ENCODE measurements around the gene BAIAP2. TPM values are rescaled to one million over a fixed set of nuclear protein-coding genes. Genes with fewer than 3 reads are reported as not detected.

BAIAP2 gene
- total and polyA plus RNA-seq, 2 donors, result 8.4 to 23.1 TPM

DNA sequence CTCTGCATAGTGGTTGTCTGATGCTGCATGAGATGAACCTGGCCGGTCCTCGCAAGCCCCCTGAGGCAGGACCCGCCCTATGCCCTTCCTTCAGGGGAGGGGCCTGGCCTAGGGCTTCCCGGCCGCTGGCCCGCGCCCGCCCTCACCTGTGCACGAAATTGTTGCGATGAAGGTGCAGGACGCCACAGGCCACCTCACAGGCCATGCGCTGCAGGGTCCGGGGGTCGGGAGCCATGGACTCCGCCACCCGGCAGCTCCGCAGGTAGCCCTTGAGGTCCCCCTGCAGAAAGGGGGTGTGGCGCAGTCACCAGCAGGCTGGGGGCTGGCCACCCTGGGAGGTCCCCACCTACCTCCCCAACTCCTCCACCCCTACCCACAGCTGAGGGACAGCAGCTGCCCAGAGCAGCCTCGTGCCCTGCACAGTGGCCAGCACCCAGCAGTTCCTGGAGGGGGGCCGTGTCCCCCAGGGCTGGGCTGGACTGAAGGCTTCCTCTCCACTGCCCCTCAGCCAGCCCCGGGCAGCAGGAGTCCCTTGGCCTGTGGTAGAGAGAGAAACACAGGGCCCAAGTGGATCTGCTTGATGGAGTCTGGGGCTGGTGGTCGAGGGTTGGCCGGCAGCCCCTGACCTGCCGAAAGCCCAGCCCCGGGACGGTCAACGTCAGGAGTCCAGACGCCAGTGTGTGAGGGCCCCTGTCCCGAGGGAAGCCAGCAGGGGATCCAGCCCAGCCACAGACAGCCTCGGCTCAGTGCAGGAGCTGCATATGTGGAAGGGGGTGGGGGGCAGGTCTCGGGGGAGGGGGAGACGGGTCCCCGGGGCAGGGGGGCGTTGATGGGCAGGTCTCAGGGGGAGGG lies 91.6 kb downstream of the BAIAP2 start:
- no peaks in the 10 kb centered on the region for H3K36me3 ChIP-seq (ENCODE audit: control insufficient read depth in 2 of 2, insufficient read depth in 2 of 2, low read length in 1 of 2)
- no peaks in the 10 kb centered on the region for H3K9me3 ChIP-seq (ENCODE audit: control insufficient read depth in 2 of 2, insufficient read depth in 1 of 2, low read length in 1 of 2)
- DNase-seq (ENCODE audit: low read depth in 6 of 9, low spot score in 9 of 9), result no peak
- no peak overlapping the region for H3K4me3 ChIP-seq (ENCODE audit: low read length in 2 of 2)
- 92% methylated on average over 34 of the region's 34 CpGs for WGBS
- no peaks in the 10 kb centered on the region for H3K4me1 ChIP-seq (ENCODE audit: control insufficient read depth in 2 of 2, insufficient read depth in 2 of 2, low read length in 2 of 2)
- H3K27me3 ChIP-seq (ENCODE audit: control insufficient read depth in 2 of 2, insufficient read depth in 1 of 2, low read length in 1 of 2), result peaks cover 0 to 12% of the 10 kb centered on the region in 2 donors
- no peak overlapping the region for H3K27ac ChIP-seq (ENCODE audit: low read depth in 1 of 2, low read length in 1 of 2)

DNA sequence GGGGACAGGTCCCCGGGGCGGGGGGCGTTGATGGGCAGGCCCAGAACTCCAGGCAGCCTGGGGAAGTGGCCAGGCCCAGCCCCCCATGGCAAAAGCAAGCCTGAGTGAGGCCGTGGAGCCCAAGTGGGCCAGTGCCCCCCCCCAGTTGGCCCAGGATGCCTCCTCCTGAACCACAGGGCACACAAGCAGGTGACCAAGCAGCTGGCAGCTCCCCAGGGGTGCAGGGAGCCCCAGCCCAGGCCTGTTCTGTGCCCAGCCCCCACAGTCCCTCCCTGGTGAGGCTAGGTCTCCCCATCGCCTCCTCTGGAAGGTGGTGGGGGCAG lies 92.1 kb downstream of the BAIAP2 start:
- Histone ChIP-seq H3K4me1 (ENCODE audit: control insufficient read depth in 2 of 2, insufficient read depth in 2 of 2, low read length in 2 of 2) (no peaks in the 10 kb centered on the region), H3K27me3 (ENCODE audit: control insufficient read depth in 2 of 2, insufficient read depth in 1 of 2, low read length in 1 of 2) (peaks cover 0 to 8% of the 10 kb centered on the region in 2 donors), H3K36me3 (ENCODE audit: control insufficient read depth in 2 of 2, insufficient read depth in 2 of 2, low read length in 1 of 2) (no peaks in the 10 kb centered on the region), H3K9me3 (ENCODE audit: control insufficient read depth in 2 of 2, insufficient read depth in 1 of 2, low read length in 1 of 2) (no peaks in the 10 kb centered on the region), H3K4me3 (ENCODE audit: low read length in 2 of 2) (no peak overlapping the region), H3K27ac (ENCODE audit: low read depth in 1 of 2, low read length in 1 of 2) (no peak overlapping the region)
- 89% methylated on average over 5 of the region's 5 CpGs for WGBS
- no peak for DNase-seq (ENCODE audit: low read depth in 6 of 9, low spot score in 9 of 9)

DNA sequence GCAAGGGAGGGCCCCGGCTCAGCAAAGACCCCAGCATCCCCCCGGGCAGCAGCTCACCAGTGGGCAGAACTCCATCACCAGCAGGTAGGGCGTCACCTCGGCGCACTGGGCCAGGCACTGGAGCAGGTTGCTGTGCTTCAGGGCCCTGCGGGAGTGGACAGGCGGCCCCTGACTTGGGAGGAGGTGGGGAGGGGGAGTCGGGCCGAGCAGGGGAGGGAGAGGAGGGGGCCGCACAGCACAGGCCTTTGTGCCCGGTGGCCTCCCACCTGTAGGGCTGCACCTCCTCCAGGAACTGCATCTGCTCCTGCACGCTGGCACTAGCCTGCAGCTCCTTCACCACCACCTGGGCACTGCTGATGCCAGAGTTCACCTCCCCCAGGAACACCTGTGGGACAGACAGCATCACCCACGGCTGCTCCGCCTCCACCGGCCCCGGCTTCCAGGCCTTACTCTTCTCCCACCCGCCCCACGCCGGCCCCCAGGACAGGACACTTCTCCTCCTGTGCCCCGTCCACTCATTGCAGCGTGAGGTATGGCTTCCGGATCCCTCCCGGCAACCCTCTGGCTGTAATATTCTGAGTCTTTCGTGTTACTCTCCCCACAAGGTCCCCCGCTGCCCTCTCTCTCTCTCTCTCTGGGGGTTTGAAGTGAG lies 92.7 kb downstream of the BAIAP2 start:
- H3K27me3 ChIP-seq (ENCODE audit: control insufficient read depth in 2 of 2, insufficient read depth in 1 of 2, low read length in 1 of 2), result peaks cover 0 to 8% of the 10 kb centered on the region in 2 donors
- no peaks in the 10 kb centered on the region for H3K36me3 ChIP-seq (ENCODE audit: control insufficient read depth in 2 of 2, insufficient read depth in 2 of 2, low read length in 1 of 2)
- no peak overlapping the region for H3K27ac ChIP-seq (ENCODE audit: low read depth in 1 of 2, low read length in 1 of 2)
- H3K4me1 ChIP-seq (ENCODE audit: control insufficient read depth in 2 of 2, insufficient read depth in 2 of 2, low read length in 2 of 2), result no peaks in the 10 kb centered on the region
- DNase-seq (ENCODE audit: low read depth in 6 of 9, low spot score in 9 of 9), result no peak
- 90% methylated on average over 25 of the region's 25 CpGs for WGBS
- no peaks in the 10 kb centered on the region for H3K9me3 ChIP-seq (ENCODE audit: control insufficient read depth in 2 of 2, insufficient read depth in 1 of 2, low read length in 1 of 2)
- no peak overlapping the region for H3K4me3 ChIP-seq (ENCODE audit: low read length in 2 of 2)

DNA sequence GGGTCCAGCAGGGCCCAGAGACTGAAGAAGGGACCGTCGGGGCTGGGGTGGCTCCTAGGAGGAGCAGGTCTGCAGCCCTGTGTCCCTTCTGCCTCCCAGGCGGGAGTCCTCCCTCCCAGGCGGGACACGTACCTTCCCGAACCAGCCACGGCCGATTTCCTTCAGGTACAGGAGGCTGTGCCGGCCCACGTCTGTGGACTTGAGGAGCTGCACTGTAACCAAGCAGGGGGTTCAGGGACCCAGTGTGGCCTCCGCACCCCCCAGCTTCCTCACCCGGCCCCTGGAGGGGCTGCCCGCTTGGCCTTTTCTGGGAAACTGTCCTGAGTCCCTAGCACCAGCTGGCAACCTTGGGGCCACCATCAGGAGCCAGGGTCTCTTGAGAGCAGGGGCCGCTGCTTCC lies 93.4 kb downstream of the BAIAP2 start:
- H3K4me1 ChIP-seq (ENCODE audit: control insufficient read depth in 2 of 2, insufficient read depth in 2 of 2, low read length in 2 of 2), result no peaks in the 10 kb centered on the region
- DNase-seq (ENCODE audit: low read depth in 6 of 9, low spot score in 9 of 9), result no peak
- no peak overlapping the region for H3K27ac ChIP-seq (ENCODE audit: low read depth in 1 of 2, low read length in 1 of 2)
- H3K36me3 ChIP-seq (ENCODE audit: control insufficient read depth in 2 of 2, insufficient read depth in 2 of 2, low read length in 1 of 2), result no peaks in the 10 kb centered on the region
- no peaks in the 10 kb centered on the region for H3K9me3 ChIP-seq (ENCODE audit: control insufficient read depth in 2 of 2, insufficient read depth in 1 of 2, low read length in 1 of 2)
- peaks cover 0 to 1% of the 10 kb centered on the region in 2 donors for H3K27me3 ChIP-seq (ENCODE audit: control insufficient read depth in 2 of 2, insufficient read depth in 1 of 2, low read length in 1 of 2)
- no peak overlapping the region for H3K4me3 ChIP-seq (ENCODE audit: low read length in 2 of 2)
- WGBS, result 95% methylated on average over 14 of the region's 14 CpGs

DNA sequence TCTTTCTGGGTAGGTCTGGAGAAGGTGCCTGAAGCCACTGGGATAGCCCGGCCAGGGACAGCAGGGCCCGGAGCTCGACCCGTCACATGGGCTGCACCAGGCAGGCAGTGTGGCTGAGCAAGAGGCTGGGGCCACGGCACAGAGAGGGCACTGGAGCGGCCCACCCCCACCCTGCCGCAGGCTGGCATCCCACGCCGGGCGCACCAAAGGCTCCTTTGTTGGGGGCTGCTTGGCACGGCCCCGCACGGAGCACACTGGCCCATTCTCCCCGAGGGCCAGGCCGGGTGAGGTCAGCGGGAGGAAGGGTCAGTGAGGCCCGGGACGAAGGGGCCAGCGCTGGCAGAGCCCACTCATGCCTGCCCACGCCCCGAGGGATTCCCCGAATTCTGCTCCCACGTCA lies 93.8 kb downstream of the BAIAP2 start:
- Histone ChIP-seq H3K9me3 (ENCODE audit: control insufficient read depth in 2 of 2, insufficient read depth in 1 of 2, low read length in 1 of 2) (no peaks in the 10 kb centered on the region), H3K27me3 (ENCODE audit: control insufficient read depth in 2 of 2, insufficient read depth in 1 of 2, low read length in 1 of 2) (no peaks in the 10 kb centered on the region), H3K27ac (ENCODE audit: low read depth in 1 of 2, low read length in 1 of 2) (no peak overlapping the region), H3K36me3 (ENCODE audit: control insufficient read depth in 2 of 2, insufficient read depth in 2 of 2, low read length in 1 of 2) (no peaks in the 10 kb centered on the region), H3K4me1 (ENCODE audit: control insufficient read depth in 2 of 2, insufficient read depth in 2 of 2, low read length in 2 of 2) (no peaks in the 10 kb centered on the region), H3K4me3 (ENCODE audit: low read length in 2 of 2) (no peak overlapping the region)
- WGBS, result 97% methylated on average over 23 of the region's 23 CpGs
- no peak for DNase-seq (ENCODE audit: low read depth in 6 of 9, low spot score in 9 of 9)

DNA sequence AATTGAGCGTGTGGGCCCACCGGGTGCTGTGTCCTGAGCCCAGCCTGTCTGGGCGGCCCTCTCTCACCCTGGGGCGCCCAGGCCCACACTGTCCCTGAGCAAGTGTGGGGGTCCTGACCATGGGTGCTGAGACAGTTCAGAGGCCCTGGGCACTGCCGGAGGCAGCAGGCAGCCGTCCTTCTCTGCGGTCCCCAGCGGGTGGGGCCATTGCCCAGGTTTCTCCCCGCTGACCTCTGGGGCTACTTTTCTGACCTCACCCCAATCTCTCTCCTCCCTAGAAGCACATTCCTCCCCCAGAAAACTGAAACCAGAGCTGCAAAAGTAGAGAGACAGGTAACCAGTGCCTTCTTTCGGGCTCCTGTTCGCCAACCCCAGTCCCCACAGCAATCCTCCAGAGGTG lies 94.3 kb downstream of the BAIAP2 start:
- Histone ChIP-seq H3K4me3 (ENCODE audit: low read length in 2 of 2) (no peak overlapping the region), H3K27ac (ENCODE audit: low read depth in 1 of 2, low read length in 1 of 2) (no peak overlapping the region), H3K4me1 (ENCODE audit: control insufficient read depth in 2 of 2, insufficient read depth in 2 of 2, low read length in 2 of 2) (no peaks in the 10 kb centered on the region), H3K27me3 (ENCODE audit: control insufficient read depth in 2 of 2, insufficient read depth in 1 of 2, low read length in 1 of 2) (no peaks in the 10 kb centered on the region), H3K36me3 (ENCODE audit: control insufficient read depth in 2 of 2, insufficient read depth in 2 of 2, low read length in 1 of 2) (no peaks in the 10 kb centered on the region), H3K9me3 (ENCODE audit: control insufficient read depth in 2 of 2, insufficient read depth in 1 of 2, low read length in 1 of 2) (no peaks in the 10 kb centered on the region)
- DNase-seq (ENCODE audit: low read depth in 6 of 9, low spot score in 9 of 9), result no peak
- 96% methylated on average over 11 of the region's 11 CpGs for WGBS

DNA sequence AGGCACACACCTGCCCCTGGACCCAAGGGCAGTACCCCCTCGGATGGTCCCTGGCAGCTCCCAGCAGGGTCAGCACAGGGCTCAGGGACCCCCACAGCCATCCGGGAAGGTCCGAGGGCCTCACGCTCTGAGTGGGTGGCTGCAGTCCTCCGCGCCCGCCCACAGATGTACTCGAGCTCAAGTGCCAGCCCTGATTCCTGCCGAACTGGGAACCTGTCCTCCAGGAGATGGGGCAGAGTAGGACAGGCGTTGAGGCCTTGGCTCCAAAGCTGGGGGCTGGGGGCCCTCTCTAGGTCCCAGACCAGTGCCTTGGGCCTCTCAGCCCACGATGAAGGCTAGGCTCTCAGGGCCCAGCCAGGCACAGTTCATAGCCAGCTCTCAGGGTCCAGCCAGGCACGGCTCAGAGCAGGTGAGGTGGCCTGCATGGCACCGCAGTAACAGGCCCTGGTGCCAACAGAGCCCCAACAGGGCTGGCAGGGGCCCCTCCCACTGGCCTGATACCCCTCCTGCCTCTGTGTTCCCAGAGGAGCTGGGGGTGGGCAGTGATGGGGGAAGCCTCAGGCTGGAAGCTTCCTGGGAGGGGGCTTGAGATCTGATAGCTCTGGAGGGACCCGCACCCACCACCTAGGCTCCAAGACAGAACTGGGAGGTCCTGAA lies 94.9 kb downstream of the BAIAP2 start:
- no peak overlapping the region for H3K4me3 ChIP-seq (ENCODE audit: low read length in 2 of 2)

DNA sequence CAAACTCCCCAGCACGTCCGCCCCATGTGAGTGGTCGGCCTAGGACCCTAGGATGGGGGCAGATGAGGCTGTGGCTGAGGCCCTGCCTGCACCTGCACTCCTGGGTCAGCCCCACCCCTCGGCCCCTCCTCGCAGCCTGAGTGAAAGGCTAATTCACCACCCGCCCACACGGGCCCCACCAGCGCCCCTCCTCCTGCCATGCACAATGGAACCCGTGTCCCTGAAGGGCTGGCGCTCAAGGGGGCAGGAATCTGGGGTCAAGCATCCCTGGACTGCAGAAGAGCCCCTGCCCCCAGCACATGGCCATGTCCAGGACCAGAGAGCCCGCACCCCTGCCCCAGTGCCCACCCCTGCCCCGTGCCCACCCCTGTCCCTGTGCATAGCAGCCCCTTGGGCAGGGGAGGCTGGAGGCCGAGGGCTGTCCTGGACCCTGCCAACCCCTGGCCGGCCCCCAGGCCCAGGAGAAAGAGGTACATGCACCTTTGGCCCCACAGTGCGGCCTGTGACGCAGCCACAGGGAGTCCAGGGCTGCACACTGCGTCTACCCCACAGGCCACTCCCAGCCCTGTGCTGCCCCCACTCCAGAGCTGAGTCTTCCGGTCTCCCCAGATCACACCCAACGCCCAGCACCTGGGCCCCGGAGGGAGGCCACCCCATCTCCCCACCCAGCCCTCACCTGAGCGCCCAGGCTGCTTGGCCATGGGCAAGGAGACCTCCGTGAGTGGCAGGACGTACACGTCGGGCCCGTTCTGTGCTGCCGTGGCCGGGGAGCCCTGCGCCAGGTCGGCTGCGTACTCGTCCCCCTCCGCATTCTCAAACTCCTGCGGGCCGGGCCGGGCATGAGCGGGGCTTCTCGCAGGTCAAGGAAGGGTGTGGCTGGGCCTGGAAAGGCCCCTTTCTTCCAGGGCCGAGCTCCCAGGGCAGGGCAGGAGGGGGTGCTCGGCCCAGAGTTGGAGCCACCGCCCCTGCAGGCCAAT lies 95.7 kb downstream of the BAIAP2 start:
- 97% methylated on average over 41 of the region's 41 CpGs for WGBS
- Histone ChIP-seq H3K4me3 (ENCODE audit: low read length in 2 of 2) (no peak overlapping the region), H3K27ac (ENCODE audit: low read depth in 1 of 2, low read length in 1 of 2) (no peak overlapping the region), H3K36me3 (ENCODE audit: control insufficient read depth in 2 of 2, insufficient read depth in 2 of 2, low read length in 1 of 2) (no peaks in the 10 kb centered on the region), H3K4me1 (ENCODE audit: control insufficient read depth in 2 of 2, insufficient read depth in 2 of 2, low read length in 2 of 2) (no peaks in the 10 kb centered on the region), H3K27me3 (ENCODE audit: control insufficient read depth in 2 of 2, insufficient read depth in 1 of 2, low read length in 1 of 2) (no peaks in the 10 kb centered on the region), H3K9me3 (ENCODE audit: control insufficient read depth in 2 of 2, insufficient read depth in 1 of 2, low read length in 1 of 2) (no peaks in the 10 kb centered on the region)
- DNase-seq (ENCODE audit: low read depth in 6 of 9, low spot score in 9 of 9), result no peak

More for the DNA sequence above, 94.9 kb downstream of the BAIAP2 start:
- DNase-seq (ENCODE audit: low read depth in 6 of 9, low spot score in 9 of 9), result no peak
- H3K4me1 ChIP-seq (ENCODE audit: control insufficient read depth in 2 of 2, insufficient read depth in 2 of 2, low read length in 2 of 2), result no peaks in the 10 kb centered on the region
- H3K27ac ChIP-seq (ENCODE audit: low read depth in 1 of 2, low read length in 1 of 2), result no peak overlapping the region
- no peaks in the 10 kb centered on the region for H3K36me3 ChIP-seq (ENCODE audit: control insufficient read depth in 2 of 2, insufficient read depth in 2 of 2, low read length in 1 of 2)
- H3K9me3 ChIP-seq (ENCODE audit: control insufficient read depth in 2 of 2, insufficient read depth in 1 of 2, low read length in 1 of 2), result no peaks in the 10 kb centered on the region
- no peaks in the 10 kb centered on the region for H3K27me3 ChIP-seq (ENCODE audit: control insufficient read depth in 2 of 2, insufficient read depth in 1 of 2, low read length in 1 of 2)
- WGBS, result 95% methylated on average over 14 of the region's 14 CpGs

Data from thymus (tissue), 11 donors.